ENCODE results near the gene CHKA.

DNA sequence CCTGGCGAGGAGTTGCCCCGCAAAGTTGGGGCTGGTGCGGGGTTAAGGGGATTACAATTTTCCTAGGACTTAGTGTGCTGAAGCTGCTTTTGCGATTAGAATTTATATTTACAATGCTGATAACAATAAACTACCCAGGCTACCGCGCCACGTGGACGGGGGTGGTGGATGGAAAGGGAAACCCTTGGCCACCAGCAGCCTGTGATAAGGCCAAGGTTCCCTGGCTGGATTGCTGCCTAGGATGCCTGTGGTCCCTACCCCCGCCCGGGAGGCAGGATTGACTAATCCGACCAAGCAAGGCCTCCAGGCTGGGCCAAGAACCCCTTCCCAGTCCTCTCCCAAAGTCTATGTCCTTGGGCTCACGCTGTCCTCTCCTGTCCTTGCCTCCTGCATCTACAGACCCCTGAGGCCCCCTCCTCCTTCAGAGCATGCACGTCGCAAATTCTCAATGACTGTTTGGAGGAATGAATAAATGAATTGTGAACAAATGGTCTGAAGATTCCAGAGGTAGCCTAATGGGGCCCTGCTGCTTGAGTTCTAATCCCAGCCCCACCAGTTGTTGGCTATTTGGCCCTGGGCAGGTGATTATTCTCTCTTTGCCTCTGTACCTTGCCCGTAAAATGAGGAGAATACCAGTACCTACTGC lies 7.6 kb upstream of the CHKA start:
- TF ChIP-seq POLR2A (IDR thresholded peaks at IDR 0.05; ENCODE audit: low read length) (no peak), GATA1 (IDR thresholded peaks at IDR 0.05; ENCODE audit: low read depth, low read length) (no peak)
